GM19099 (cell line): ENCODE results near the gene KMT2C.

ENCODE experiments used
- POLR2A ChIP-seq: IDR thresholded peaks from 3 replicates; pipeline ENCODE4 v1.6.1; 2011; ENCODE audit warnings: low read depth; ENCODE audit not compliant: insufficient read length; ENCODE audit errors: extremely low read depth

KMT2C gene

DNA sequence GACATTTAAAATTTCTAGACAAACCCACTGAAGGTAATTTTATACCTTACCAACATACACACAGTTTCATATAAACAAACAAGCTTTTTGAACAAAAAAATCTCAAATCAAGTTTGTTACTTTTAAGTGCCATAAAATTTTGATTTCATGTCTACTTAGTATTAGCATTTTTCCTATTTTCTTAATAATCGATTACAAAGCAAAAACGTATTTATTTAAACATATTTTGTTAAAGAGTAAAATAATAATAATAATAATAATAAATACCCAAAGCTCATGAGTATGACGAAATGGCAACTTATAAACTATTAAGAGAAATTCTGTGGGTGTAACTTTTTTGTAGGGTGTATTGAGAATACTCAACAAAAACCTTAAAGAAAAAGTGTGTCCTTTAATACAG lies 232.7 kb downstream of the KMT2C start:
- TF ChIP-seq POLR2A = no peak

DNA sequence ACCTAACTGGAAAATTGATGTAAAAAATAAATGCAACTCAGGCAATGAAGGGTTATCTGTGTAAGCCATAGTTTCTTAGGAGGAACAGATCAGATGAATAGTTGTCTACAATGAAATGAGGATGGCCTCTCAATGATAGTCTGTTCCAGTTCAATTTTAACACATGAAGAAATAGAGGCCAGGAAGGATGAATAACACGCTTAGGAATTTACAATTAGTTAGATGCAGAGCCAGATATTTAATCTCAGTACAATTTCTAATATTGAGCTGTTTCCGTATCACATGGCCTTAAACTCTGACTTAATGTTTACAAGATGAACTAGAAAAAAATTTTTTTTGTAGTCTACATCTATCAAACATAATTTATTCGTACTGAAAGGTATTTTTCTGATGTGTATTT lies 233.7 kb downstream of the KMT2C start:
- no peak for TF ChIP-seq POLR2A

DNA sequence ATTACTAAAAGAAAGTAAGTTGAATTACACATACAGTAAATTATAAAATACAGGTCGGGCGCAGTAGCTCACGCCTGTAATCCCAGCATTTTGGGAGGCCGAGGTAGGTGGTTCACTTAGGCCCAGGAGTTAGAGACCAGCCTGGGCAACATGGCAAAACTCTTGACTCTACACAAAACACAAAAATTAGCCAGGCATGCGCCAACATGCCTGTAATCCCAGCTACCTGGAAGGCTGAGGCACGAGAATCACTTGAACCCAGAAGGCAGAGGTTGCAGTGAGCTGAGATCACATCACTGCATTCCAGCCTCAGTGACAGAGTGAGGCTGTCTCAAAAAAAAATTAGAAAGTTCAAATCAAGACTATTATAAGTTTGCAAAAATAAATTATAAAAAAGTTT lies 235.4 kb downstream of the KMT2C start:
- no peak for TF ChIP-seq POLR2A

DNA sequence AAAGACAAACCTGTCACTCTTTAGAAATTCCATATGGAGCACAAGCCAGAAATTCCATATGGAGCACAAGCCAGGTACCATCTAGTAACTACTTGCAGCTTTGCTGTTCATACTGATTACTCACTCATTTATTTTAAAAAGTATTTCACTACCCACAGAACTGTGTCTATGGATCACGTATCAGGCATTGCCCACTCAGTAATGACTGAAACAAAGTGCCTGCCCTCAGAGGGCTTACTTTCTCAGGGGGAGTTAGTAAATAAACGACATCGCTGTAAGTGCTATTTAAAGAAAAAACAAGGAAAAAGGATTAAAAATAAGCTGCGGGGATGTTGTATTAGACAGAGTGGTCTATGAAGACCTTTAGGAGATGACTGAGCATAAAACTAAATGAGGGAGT lies 239.4 kb downstream of the KMT2C start:
- TF ChIP-seq POLR2A = no peak

DNA sequence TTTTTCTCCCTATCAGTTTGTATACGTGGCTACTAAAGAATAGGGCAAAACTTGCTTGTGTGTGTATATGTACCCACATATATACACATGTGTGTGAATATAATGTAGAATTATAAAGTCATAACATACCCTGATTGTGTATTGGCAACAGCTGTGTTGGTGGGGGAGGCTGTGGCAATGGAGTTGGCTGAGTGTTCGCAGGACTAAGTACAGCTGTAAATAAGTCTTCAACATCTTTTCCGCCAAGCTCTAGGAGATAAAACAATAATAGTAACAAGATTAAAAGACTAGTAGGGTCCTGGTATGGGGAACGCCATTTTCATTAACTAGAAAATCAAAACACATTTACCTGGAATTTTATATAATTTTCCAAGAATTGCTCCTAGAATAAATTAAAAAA lies 241.9 kb downstream of the KMT2C start:
- TF ChIP-seq POLR2A = no peak

DNA sequence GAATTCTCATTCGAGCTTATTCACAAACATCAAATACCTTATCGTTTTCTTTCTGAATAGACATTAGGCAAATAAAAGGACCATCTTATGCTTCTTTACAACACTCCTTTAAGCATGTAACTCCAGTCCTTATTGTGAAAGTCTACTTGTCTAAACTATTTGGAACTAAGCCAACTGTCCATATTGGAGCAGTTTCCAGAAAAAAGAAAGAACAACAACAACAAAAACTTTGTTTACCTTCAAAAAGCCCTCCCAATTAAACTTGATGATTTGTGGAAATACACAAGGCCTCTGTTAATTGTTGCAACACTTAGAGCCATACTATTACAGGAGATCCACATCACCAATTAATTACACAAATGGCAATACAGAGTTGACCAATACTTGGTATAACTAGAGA lies 246.7 kb downstream of the KMT2C start:
- no peak for TF ChIP-seq POLR2A

DNA sequence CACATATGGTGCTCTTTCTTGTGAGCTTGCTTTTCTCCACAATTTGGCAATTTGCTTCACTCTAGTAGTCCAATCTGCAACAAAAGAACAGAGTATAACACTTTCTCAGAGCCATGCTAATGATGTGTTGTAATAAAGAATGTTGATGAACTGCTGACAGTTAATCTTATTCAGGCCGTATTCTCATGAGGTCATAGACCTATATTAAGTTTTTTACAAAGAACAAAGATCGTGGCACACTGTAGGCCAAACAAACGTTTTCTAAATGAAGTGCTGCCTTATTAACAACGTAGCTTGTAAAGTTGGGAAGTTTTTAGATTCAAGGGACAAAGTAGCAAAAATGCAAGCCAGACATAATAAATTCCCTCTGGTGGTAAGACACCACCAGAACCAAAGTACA lies 250.2 kb downstream of the KMT2C start:
- TF ChIP-seq POLR2A = no peak

DNA sequence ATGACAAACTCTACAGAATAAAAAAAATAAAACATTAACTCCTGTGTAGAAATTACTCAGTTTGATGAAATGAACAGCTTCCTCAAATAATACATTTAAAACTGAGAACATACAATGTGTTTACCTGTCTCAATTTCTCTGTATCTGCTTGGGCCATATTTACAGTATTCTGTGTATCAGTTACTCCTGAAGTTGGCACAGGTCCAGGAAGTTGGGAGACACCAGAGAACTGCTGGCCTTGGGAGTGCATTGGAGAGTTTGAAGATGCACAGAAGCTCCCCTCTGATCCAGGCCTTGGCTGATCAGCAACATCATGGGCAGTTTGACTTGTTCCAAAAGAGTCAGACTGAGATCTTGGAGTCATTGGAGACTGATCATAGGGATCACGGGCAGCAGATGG lies 255.2 kb downstream of the KMT2C start:
- TF ChIP-seq POLR2A = no peak

DNA sequence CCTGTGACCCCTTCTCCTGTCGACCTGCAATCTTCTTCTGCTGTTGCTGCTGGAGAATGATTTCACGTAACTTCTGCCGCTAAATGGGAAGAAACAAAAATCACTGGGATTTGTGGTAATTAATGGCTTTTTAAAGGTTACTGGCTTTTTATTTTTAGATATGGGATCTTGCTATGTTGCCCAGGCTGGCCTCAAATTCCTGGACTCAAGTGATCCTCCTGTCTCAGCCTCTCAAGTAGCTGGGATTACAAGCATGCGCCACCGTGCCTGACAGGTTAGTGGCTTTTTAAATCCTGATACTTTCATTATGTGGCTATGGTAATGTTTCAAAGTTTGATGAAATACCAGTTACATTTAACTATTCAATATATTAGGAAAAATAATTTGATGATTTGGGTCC lies 255.8 kb downstream of the KMT2C start:
- TF ChIP-seq POLR2A = no peak

DNA sequence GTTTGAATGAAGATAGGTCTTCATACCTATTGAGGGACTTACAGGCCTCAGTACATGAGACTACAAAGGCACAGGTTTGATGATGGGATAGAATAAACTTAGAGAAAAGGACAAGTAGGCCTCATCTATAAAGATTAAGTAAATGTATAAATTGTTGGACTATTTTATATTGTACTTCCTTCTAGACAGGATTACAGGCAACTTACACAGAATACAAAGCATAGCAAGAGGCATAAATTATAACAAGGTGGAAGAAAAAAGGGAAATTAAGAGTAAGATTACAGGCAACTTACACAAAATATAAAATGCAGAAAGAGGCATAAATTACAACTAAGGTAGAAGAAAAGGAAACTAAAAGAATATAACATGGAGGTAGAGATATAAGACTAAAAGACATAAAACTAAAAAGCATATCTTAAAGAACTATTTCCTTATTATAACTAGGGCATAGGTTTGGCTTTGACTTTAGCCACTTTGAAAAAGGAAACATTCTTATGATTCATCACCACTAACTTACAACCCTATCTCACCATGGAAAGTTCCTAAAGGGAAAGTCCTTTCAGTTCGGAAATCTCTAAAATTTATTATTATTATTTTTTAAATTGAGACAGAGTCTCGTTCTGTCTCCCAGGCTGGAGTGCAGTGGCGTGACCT lies 257.3 kb downstream of the KMT2C start:
- TF ChIP-seq POLR2A = no peak

DNA sequence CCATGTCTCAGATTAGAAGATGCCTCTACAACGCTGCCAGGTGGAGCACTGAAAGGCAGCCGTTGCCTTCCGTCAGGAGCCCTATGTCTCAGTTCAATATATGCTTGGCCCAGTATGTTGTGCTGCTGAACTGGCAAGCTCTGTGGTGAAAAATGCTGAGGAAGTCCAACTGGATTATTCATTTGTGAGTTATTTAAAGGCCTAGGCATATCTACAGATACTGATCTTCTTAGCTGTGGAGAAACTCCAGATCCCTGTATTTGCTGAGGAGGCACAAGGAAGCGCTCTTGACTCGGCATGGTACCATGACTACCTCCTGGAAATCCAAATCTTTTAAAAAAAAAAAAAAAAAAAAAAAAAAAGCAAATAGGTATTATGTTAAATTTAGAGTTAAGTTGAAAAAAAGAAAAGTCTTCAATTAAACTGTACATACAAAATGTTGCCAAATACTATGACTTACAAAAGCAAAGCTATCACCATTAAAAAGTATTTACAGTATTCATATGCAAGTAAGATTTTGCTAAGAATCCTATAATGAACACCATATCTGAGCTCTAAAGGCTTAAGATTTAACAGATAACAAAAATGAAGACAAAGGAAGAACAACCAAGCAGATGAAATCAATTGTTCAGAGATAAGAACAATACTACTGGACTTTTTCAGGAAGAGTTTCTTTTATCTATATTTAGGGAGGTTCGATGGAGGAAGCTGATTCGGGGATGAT lies 258.0 kb downstream of the KMT2C start:
- no peak for TF ChIP-seq POLR2A

DNA sequence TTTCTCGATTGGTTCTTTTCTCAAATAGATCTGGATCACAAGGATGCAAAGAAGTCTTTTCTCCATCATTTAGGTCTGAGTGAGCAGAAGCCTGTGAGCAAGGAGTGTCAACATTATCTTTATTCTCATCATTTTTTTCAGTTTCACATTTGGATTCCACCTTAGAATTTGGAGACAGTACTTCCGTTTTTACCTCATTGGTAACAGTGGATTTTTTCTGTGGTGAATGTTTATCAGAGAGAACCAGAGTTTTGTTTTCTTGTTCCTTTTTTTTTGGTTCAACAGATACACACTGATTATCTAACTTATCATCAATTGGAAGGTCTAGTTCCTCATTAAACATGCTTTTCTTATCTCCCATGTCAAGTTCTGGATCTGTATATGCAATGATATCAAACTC lies 259.0 kb downstream of the KMT2C start:
- no peak for TF ChIP-seq POLR2A

DNA sequence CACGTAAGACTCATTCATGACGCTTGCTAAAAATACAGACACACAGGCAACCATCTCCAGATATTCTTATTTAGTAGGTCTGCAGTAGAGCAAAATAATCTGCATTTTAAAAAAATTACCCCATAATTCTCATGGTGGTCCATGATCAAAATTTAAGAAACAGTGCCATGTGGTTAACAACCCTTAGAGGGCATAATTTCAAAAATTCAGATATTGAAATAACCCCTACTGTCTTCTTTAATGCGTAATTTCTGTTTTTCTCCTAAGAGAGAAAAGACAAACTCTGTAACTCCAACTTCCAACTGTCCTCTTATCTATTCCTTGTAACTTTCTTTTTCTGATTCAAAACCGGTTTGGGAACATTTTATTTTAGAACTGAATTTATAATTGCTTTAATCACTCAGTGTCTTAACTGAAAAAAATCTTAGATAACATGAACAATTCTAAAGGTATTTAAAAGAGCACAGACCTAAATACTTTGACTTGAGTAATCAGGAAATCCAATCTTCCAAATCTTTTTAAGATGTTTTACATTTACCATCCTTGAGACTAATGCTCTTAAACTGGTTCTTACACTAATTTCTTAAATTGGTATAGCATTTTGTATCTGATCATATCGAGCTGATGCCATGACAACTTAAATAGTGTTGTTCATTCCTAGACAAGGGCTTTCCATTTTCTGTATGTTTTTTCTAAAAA lies 262.3 kb downstream of the KMT2C start:
- no peak for TF ChIP-seq POLR2A

DNA sequence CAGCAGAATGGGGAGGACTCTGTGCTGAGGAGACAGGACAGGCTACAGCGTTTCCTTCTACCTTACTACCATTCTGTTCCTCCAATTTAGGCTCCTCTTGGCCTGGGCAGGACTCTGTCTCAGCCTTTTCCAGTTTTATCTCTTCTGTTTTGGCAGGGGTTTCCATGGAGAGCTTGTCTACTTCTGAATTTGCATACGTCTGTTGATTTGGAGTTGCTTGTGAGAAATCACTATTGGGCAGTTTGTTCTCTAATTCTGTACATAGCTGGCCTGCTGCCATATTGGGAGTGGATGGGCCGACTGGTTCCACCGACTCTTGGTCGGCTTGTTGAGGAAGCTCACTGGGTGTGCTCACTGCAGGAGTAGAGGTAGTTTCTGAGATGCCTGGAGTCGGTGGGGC lies 273.5 kb downstream of the KMT2C start:
- no peak for TF ChIP-seq POLR2A

DNA sequence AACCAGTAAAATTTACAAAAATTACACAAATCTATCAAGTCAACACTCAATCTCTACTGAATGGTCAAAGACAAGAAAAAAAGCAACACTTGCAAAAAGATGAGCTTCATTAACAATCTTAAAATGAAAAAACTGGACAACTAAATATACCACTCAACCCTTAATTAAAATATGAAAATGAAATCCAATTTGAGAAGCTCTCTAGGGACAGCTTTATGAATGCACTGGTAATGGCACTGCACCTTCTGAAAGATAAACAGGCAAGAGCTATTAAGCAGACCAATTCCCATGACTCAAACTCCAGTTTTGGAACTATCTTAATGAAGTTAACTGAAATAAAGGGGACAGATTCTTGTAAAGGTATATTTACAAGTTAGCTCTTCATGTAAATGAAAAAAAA lies 274.6 kb downstream of the KMT2C start:
- no peak for TF ChIP-seq POLR2A
